Measurements from ENCODE around the gene C10orf90.

- no peak for TF ChIP-seq REST (IDR thresholded peaks at IDR 0.05; ENCODE audit: insufficient read depth in 1 of 2, low read depth in 2 of 2, low read length in 1 of 2)
- TF ChIP-seq POLR2AphosphoS5 (IDR thresholded peaks at IDR 0.05; ENCODE audit: low read depth, low read length): no peak
These were observed 85.7 kb downstream of the C10orf90 start for GRCh38 chr10:126584836-126585235.
